ENCODE results near the gene SLC43A1. TPM values are rescaled to one million over a fixed set of nuclear protein-coding genes. Genes with fewer than 3 reads are reported as not detected.

Gene SLC43A1
- total RNA-seq, 2 experiments from 2014 or later = 29.9 to 31.7 TPM

GRCh38 chr11:57444362-57445121, 71.0 kb downstream of the SLC43A1 start:
- CTCF ChIA-PET = interaction anchor here (2.7 kb wide), 1 partner anchor 13 kb away, joined by 20 read pairs; no protein-coding TSS in a partner anchor
- Mint-ChIP-seq H3K4me1 (no peaks in the 10 kb centered on the region), H3K9me3 (no peaks in the 10 kb centered on the region), H3K27me3 (peaks cover 16% of the 10 kb centered on the region), H3K36me3 (ENCODE audit: low read depth) (no peaks in the 10 kb centered on the region), H3K27ac (no peak overlapping the region), H3K4me3 (no peak overlapping the region)
- POLR2A ChIA-PET = no interaction called here
- no peak for DNase-seq

GRCh38 chr11:57440744-57441414, 74.6 kb downstream of the SLC43A1 start:
- Mint-ChIP-seq H3K4me1 (no peaks in the 10 kb centered on the region), H3K27me3 (peaks cover 6% of the 10 kb centered on the region), H3K4me3 (no peak overlapping the region), H3K9me3 (no peaks in the 10 kb centered on the region), H3K36me3 (ENCODE audit: low read depth) (no peaks in the 10 kb centered on the region), H3K27ac (no peak overlapping the region)
- CTCF ChIA-PET = interaction anchor here (2.7 kb wide), 1 partner anchor 53 kb away, joined by 11 read pairs; no protein-coding TSS in a partner anchor
- POLR2A ChIA-PET = no interaction called here
- DNase-seq = no peak

- no peaks in the 10 kb centered on the region for H3K36me3 Mint-ChIP-seq (ENCODE audit: low read depth)
- CTCF ChIA-PET = interaction anchor here (1.0 kb wide), 1 partner anchor 12 kb away, joined by 3 read pairs; the partner anchor contains the start of gene SLC43A3
Observed at GRCh38 chr11:57439786-57440185, 75.7 kb downstream of the SLC43A1 start.

GRCh38 chr11:57438345-57439285, 76.9 kb downstream of the SLC43A1 start:
- peaks cover 5% of the 10 kb centered on the region for H3K27me3 Mint-ChIP-seq
- no peak overlapping the region for H3K27ac Mint-ChIP-seq
- H3K4me3 Mint-ChIP-seq = no peak overlapping the region
- H3K36me3 Mint-ChIP-seq (ENCODE audit: low read depth) = no peaks in the 10 kb centered on the region
- DNase-seq = no peak
- ChIA-PET POLR2A (no interaction called here), CTCF (interaction anchor here (2.7 kb wide), 1 partner anchor 20 kb away, joined by 16 read pairs; the partner anchor contains the start of gene RTN4RL2)
- no peaks in the 10 kb centered on the region for H3K9me3 Mint-ChIP-seq
- no peaks in the 10 kb centered on the region for H3K4me1 Mint-ChIP-seq

More at GRCh38 chr11:57439786-57440185, 75.7 kb downstream of the SLC43A1 start:
- Mint-ChIP-seq H3K9me3 (no peaks in the 10 kb centered on the region), H3K27me3 (peaks cover 6% of the 10 kb centered on the region), H3K4me1 (no peaks in the 10 kb centered on the region), H3K27ac (no peak overlapping the region), H3K4me3 (no peak overlapping the region)
- POLR2A ChIA-PET = no interaction called here
- no peak for DNase-seq

DNA sequence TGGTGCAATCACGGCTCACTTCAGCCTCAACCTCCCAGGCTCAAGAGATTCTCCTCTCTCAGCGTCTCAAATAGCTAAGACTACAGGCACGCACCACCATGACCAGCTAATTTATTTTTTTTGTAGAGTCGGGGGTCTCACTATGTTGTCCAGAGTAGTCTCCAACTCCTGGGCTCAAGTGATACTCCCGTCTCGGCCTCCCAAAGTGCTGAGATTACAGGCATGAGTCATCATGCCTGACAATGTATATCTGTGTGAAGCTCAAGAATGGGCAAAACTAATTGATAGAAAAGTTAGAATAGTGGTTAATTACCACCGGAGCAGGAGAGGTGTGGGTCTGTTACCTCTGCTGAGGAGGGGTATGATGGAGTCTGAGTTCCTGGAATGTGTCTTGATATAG, 79.5 kb downstream of the SLC43A1 start:
- POLR2A ChIA-PET = interaction anchor here (1.1 kb wide), 1 partner anchor 9 kb away, joined by 3 read pairs; the partner anchor contains the start of gene SLC43A3
- H3K9me3 Mint-ChIP-seq = no peaks in the 10 kb centered on the region
- DNase-seq = no peak

GRCh38 chr11:57434640-57435546, 80.6 kb downstream of the SLC43A1 start:
- H3K27ac Mint-ChIP-seq = no peak overlapping the region
- DNase-seq = no peak
- H3K4me1 Mint-ChIP-seq = peaks cover 9% of the 10 kb centered on the region
- no peak overlapping the region for H3K4me3 Mint-ChIP-seq
- H3K9me3 Mint-ChIP-seq = no peaks in the 10 kb centered on the region
- ChIA-PET CTCF (interaction anchor here (0.6 to 1.8 kb wide), 4 partner anchors 22 to 85 kb away, joined by 3 to 4 read pairs (median 3); no protein-coding TSS in a partner anchor), POLR2A (no interaction called here)
- H3K27me3 Mint-ChIP-seq = peaks cover 5% of the 10 kb centered on the region
- H3K36me3 Mint-ChIP-seq (ENCODE audit: low read depth) = no peaks in the 10 kb centered on the region

More for the DNA sequence above, 79.5 kb downstream of the SLC43A1 start:
- Mint-ChIP-seq H3K4me3 (no peak overlapping the region), H3K27me3 (peaks cover 5% of the 10 kb centered on the region), H3K4me1 (peaks cover 9% of the 10 kb centered on the region), H3K36me3 (ENCODE audit: low read depth) (no peaks in the 10 kb centered on the region), H3K27ac (no peak overlapping the region)
- CTCF ChIA-PET = no interaction called here

Other genes with a start within 250 kb of the SLC43A1 start
- gene TNKS1BP1, start 190.8 kb downstream of the SLC43A1 start, total RNA-seq = 10 to 100 TPM in 1 of 2 experiments, 1 to 10 TPM in 1; 9.9 to 10.7 TPM
- gene SSRP1, start 179.8 kb downstream of the SLC43A1 start, total RNA-seq = 100 to 1,000 TPM; 135 to 137 TPM
- not detected for gene P2RX3, start 177.3 kb downstream of the SLC43A1 start, total RNA-seq
- gene PRG3, start 134.6 kb downstream of the SLC43A1 start, total RNA-seq = not detected
- gene PRG2, start 125.1 kb downstream of the SLC43A1 start, total RNA-seq = under 1 TPM; 0.33 to 0.68 TPM
- 100 to 1,000 TPM in 1 of 2 experiments, 10 to 100 TPM in 1; 94.5 to 101 TPM for gene SLC43A3, start 88.6 kb downstream of the SLC43A1 start, total RNA-seq
- under 1 TPM; 0.35 to 0.50 TPM for gene RTN4RL2, start 55.2 kb downstream of the SLC43A1 start, total RNA-seq
- gene TIMM10, start 15.1 kb upstream of the SLC43A1 start, total RNA-seq = 10 to 100 TPM; 82.4 to 86.1 TPM
- not detected for gene SMTNL1, start 21.9 kb upstream of the SLC43A1 start, total RNA-seq
- gene UBE2L6, start 52.0 kb upstream of the SLC43A1 start, total RNA-seq = 100 to 1,000 TPM; 281 to 285 TPM
- under 1 TPM; 0.55 to 0.93 TPM for gene SERPING1, start 82.0 kb upstream of the SLC43A1 start, total RNA-seq
- 1 to 10 TPM; 1.5 to 2.2 TPM for gene YPEL4, start 134.2 kb upstream of the SLC43A1 start, total RNA-seq
- 10 to 100 TPM; 14.8 to 17.5 TPM for gene CLP1, start 142.1 kb upstream of the SLC43A1 start, total RNA-seq
- gene ZDHHC5, start 152.4 kb upstream of the SLC43A1 start, total RNA-seq = 10 to 100 TPM; 77.6 to 86.6 TPM
- 10 to 100 TPM; 13.9 to 14.1 TPM for gene MED19, start 196.5 kb upstream of the SLC43A1 start, total RNA-seq
- 10 to 100 TPM; 47.0 to 53.6 TPM for gene TMX2, start 196.9 kb upstream of the SLC43A1 start, total RNA-seq
- gene SELENOH, start 225.8 kb upstream of the SLC43A1 start, total RNA-seq = 100 to 1,000 TPM; 148 to 162 TPM
- gene BTBD18, start 236.1 kb upstream of the SLC43A1 start, total RNA-seq = not detected
- gene CTNND1, start 246.1 kb upstream of the SLC43A1 start, total RNA-seq = 1 to 10 TPM; 2.4 to 4.5 TPM